DOHH2 (cell line): ENCODE data around the gene MYZAP.

Experiments
- CTCF ChIP-seq: fragments of 200-600 bp; sonication (generic); IDR thresholded peaks from one replicate; pipeline ENCODE4 v1.5.1; 2014; ENCODE audit warnings: antibody characterized with exemption, mild to moderate bottlenecking, low read depth, low read length; ENCODE audit not compliant: poor library complexity, severe bottlenecking
- EZH2phosphoT487 ChIP-seq: fragments of 200-600 bp; sonication (generic); IDR thresholded peaks from 2 replicates; pipeline ENCODE4 v1.6.1; 2017; ENCODE audit warnings: borderline replicate concordance, mild to moderate bottlenecking, antibody characterized with exemption, low read length, moderate library complexity, mixed read lengths

GRCh38 chr15:57680021-57680420 is 88.3 kb downstream of the MYZAP start:
- TF ChIP-seq CTCF (no peak), EZH2phosphoT487 (no peak)
